Motor neuron (in vitro differentiated cells): ENCODE measurements around the gene EPHA8. TPM values are rescaled to one million over a fixed set of nuclear protein-coding genes. Genes with fewer than 3 reads are reported as not detected.

Source experiments
- ATAC-seq, 8 experiments: fragments of 200-7000 bp; cut with Tn5 transposase; replicated peaks in 6 of 8; 2 replicates each; pipeline ENCODE4 v1.8.0; 2021; ENCODE audit warnings: mild to moderate bottlenecking in 8 of 8, moderate library complexity in 8 of 8
- H3K27ac ChIP-seq, 2 donors: fragments of 250-450 bp; sonication (Bioruptor Pico); 2 replicates each; pipeline ENCODE4 v1.9.0; 2021; ENCODE audit warnings: antibody characterized with exemption in 2 of 2, mild to moderate bottlenecking in 2 of 2, moderate library complexity in 1 of 2
- H3K4me1 ChIP-seq, 2 donors: fragments of 250-450 bp; sonication (Bioruptor Pico); replicated peaks in 1 of 2; 2 replicates each; pipeline ENCODE4 v1.6.1; 2021; ENCODE audit warnings: antibody characterized with exemption in 2 of 2, mild to moderate bottlenecking in 2 of 2, moderate library complexity in 1 of 2
- H3K4me3 ChIP-seq, 5 donors: fragments of 250-450 bp; sonication (Bioruptor Pico); 2 replicates each; pipeline ENCODE4 v1.9.0; 2021; ENCODE audit warnings: antibody characterized with exemption in 5 of 5, mild to moderate bottlenecking in 5 of 5, moderate library complexity in 4 of 5
- WGBS, 10 experiments: fragments of 450-650 bp; shearing (Covaris generic); methylation state at CpG; one replicate each; pipeline ENCODE4 v1.0.0; 2022; 5-methylcytosine and 5-hydroxymethylcytosine counted together
- in situ Hi-C, 9 experiments: fragments of 400-800 bp; cut with MboI; loops; one replicate each; pipeline ENCODE4 v1.15.0; 2021; ENCODE audit warnings: low sequenced_read_pairs in 9 of 9, low pct_unique_long_range_greater_than_20kb in 2 of 9; ENCODE audit not compliant: unreplicated experiment in 9 of 9
- total RNA-seq, 8 experiments: library from RNA; unstranded; fragments of 300-600 nt; gene quantifications; 2 replicates each; pipeline versions ENCODE4 v1.2.3 to v1.2.4, GENCODE V29; 2022

The EPHA8 gene
- total RNA-seq, 8 experiments from 2014 or later: 0.28 to 15.0 (median 1.6) TPM; not detected in 1

DNA sequence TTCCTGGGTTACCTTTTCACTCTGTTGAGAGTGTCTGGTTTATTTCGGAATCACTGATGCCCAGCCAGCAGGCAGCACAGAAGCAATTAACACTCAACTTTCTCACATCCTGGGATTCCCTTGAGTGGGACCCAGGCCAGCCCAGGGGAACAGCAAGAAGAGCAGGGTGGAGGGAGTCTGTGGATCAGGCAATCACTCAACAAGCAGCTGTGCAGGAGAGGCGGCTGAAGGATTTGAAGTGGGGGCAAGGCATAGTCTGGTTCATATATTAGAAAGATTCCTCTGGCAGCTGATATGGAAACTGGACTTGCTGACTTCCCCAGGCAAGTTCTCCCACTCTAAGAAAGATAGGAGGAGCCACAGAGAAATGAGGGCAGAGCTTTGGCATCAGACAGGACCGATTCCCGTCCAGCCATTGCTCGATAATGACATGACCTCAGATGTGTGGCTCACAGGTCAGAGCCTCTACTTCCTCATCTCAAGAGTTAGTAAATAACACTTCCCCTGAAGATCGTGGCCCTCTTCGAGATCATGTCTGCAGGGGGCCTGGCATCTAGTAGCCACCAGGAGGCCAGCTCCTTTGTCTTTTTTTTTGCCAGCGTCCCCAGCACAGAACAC lies 12.4 kb downstream of the EPHA8 start:
- no peak for ATAC-seq
- in situ Hi-C loops: no loop called here
- WGBS, 10 experiments: 15 to 78% (median 54%) methylated on average over 1 to 8 of the region's 8 CpGs; no CpG with 5 or more reads in 4 of the 10 experiments
- no peak overlapping the region for H3K27ac ChIP-seq
- peaks cover 0 to 7% of the 10 kb centered on the region in 2 donors for H3K4me1 ChIP-seq
- no peak overlapping the region for H3K4me3 ChIP-seq

DNA sequence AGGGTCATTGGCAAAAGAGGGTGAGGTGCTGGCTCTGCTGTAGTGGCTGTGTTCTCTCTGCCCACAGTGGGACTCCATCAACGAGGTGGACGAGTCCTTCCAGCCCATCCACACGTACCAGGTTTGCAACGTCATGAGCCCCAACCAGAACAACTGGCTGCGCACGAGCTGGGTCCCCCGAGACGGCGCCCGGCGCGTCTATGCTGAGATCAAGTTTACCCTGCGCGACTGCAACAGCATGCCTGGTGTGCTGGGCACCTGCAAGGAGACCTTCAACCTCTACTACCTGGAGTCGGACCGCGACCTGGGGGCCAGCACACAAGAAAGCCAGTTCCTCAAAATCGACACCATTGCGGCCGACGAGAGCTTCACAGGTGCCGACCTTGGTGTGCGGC lies 12.9 kb downstream of the EPHA8 start:
- Histone ChIP-seq H3K4me3 (no peak overlapping the region), H3K27ac (no peak overlapping the region), H3K4me1 (peaks cover 0 to 7% of the 10 kb centered on the region in 2 donors)
- in situ Hi-C loops: no loop called here
- ATAC-seq: no peak
- WGBS, 10 experiments: 67 to 85% (median 77%) methylated on average over 5 to 21 of the region's 23 CpGs; no CpG with 5 or more reads in 6 of the 10 experiments

DNA sequence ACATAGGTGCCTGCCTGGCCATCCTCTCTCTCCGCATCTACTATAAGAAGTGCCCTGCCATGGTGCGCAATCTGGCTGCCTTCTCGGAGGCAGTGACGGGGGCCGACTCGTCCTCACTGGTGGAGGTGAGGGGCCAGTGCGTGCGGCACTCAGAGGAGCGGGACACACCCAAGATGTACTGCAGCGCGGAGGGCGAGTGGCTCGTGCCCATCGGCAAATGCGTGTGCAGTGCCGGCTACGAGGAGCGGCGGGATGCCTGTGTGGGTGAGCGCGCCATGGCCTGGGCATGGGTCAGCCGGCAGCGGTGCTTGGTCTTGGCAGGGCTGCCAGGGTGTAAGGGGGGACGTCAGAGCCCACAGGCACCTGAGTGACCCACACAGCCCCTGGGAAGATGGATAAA lies 13.3 kb downstream of the EPHA8 start:
- H3K4me1 ChIP-seq: peaks cover 0 to 7% of the 10 kb centered on the region in 2 donors
- H3K27ac ChIP-seq: no peak overlapping the region
- no peak for ATAC-seq
- H3K4me3 ChIP-seq: no peak overlapping the region
- in situ Hi-C loops: no loop called here
- 76 to 100% (median 89%) methylated on average over 1 to 21 of the region's 24 CpGs; no CpG with 5 or more reads in 3 of the 10 experiments for WGBS, 10 experiments

DNA sequence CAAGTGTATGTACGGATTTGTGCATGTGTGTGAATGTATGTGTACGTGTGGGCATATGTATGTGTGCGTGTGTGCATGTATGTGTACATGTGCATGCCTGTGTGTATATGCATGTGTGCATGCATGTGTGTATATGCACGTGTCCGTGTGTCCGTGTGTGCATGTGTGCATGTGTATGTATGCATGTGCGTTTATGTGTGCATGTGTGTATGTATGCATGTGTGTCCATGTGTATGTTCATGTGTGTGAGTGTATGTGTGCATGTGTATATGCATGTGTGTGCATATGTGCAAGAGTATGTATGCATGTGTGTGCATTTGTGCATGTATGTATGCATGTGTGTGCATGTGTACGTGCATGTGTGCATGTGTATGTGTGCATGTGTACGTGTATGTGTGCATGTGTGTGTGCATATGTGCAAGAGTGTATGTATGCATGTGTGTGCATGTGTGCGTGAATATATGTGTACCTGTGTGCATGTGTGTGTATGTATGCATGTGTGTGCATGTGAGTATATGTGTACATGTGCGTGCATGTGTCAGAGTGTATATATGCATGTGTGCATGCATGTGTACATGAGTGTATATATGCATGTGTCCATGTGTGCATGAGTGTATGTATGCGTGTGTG lies 15.6 kb downstream of the EPHA8 start:
- H3K4me1 ChIP-seq: peaks cover 13 to 15% of the 10 kb centered on the region in 2 donors
- 59 to 100% (median 82%) methylated on average over 2 to 11 of the region's 12 CpGs for WGBS, 10 experiments
- ATAC-seq: no peak

DNA sequence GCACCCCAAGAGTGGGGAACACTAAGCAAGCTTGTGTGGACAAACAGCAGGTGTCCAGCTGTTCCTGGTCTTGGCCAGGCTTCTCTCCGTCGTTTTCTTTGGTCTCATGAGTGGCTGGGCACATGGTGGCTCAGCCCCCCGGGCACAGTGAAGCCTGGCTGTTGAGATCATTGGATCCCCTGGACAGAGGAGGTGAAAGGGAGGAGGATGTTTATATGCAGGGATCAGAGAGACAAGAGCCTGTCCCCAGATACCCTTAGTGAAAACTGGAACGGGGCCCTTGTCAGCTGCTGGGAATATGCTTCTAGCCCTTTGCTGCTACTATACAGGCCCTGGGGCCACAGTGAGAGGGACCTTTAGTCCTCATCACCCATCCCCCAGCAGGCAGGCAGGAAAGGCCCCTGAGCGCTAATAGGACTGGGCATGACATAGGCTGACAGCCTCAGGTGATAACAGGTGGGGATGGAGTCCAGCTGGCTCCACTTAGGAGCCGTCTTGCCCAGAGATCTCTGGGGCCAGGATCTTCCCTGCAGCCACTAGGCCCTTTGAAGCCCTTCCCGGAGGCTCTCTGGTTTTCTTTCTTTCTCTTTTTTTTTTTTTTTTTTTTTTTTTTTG lies 16.4 kb downstream of the EPHA8 start:
- in situ Hi-C loops: no loop called here
- ATAC-seq: no peak
- no peak overlapping the region for H3K27ac ChIP-seq

More for the DNA sequence above, 15.6 kb downstream of the EPHA8 start:
- no peak overlapping the region for H3K27ac ChIP-seq
- in situ Hi-C loops: no loop called here
- no peak overlapping the region for H3K4me3 ChIP-seq

DNA sequence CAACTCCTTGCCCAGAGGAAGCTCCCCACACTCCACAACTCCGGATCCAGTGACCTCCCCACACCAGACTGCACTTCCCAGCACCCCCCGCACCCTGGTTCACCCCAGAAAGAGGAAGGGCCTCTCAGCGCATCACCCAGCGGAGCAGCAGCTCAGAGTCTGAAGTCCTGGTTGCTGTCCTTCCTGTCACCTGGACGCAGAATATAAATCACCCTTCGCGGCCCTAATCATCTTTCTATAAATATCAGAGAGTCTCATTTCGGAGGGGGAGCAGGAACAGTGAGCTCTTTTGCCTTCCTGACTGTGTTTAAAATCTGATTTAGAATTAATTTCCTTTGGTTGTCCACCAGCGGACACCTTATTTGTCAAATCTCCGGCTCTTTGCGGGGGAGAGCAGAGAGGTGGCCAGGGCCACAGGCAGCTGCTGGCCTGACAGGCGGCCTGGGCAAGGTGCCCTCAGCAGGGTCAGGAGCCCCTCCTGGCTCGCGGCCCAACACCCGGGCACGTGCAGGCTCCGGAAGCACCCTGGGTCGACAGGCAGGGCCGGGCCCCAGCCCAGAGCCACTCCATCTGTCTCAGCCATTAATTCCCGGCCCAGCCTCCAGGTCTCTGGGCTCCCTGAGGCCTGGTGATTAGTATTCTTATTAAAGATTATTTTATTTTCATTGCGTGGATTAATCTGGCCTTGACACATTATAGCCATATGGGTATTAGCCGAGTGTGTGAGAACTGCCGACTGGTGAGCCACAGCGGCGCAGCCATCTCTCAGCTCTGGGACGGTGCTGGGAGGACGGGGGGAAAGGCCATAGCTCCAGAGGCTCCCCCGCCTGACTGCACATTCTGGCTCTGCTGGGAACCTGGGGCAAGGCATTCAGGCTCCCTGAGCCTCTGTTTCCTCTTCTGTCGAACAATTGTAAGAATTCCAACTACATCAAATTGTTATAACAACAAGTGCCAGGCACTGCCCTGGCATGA lies 19.7 kb downstream of the EPHA8 start:
- Histone ChIP-seq H3K27ac (peak overlapping the region; percentile 19 to 66), H3K4me1 (peaks cover 13 to 15% of the 10 kb centered on the region in 2 donors), H3K4me3 (no peak overlapping the region)
- ATAC-seq: peak in 5 of 8 experiments; percentile 71 to 82 (median 81)
- in situ Hi-C loops: no loop called here
- WGBS, 10 experiments: 60 to 100% (median 76%) methylated on average over 1 to 26 of the region's 29 CpGs; no CpG with 5 or more reads in 2 of the 10 experiments

More for the DNA sequence above, 16.4 kb downstream of the EPHA8 start:
- 10 to 83% (median 68%) methylated on average over 1 to 7 of the region's 7 CpGs; no CpG with 5 or more reads in 2 of the 10 experiments for WGBS, 10 experiments
- Histone ChIP-seq H3K4me3 (no peak overlapping the region), H3K4me1 (peaks cover 13 to 15% of the 10 kb centered on the region in 2 donors)

DNA sequence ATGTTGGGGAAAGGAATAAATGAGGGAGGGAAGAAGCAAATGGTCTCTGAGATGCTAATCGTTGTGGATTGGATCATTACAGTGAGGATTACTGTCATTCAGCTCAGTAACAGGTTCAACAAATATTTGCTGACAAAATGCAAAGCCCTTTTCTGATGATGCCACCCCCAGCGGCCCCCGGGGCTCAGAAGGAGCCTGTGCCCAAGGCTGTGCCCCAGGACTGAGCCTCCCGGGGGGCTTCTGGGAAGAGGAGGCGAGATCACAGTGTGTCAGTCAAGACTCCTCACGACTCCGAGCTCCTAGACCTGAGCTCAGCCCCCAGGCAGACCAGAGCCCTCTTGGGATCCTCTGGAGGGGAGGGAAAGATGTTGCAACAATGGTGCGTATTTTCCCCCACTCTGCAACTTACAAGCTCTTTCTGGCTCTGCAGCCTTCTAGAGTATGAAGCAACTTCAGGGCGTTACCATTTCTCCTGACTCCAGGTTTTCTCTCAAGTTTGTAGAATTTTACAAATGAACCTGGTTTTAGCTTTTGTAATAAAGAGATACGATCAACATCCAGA lies 20.8 kb downstream of the EPHA8 start:
- in situ Hi-C loops: no loop called here
- peaks cover 13 to 15% of the 10 kb centered on the region in 2 donors for H3K4me1 ChIP-seq
- no peak overlapping the region for H3K4me3 ChIP-seq
- peak in 3 of 8 experiments; percentile 50 to 71 (median 50) for ATAC-seq
- WGBS, 10 experiments: 6 to 76% (median 58%) methylated on average over 2 to 10 of the region's 10 CpGs; no CpG with 5 or more reads in 2 of the 10 experiments
- H3K27ac ChIP-seq: no peak overlapping the region

DNA sequence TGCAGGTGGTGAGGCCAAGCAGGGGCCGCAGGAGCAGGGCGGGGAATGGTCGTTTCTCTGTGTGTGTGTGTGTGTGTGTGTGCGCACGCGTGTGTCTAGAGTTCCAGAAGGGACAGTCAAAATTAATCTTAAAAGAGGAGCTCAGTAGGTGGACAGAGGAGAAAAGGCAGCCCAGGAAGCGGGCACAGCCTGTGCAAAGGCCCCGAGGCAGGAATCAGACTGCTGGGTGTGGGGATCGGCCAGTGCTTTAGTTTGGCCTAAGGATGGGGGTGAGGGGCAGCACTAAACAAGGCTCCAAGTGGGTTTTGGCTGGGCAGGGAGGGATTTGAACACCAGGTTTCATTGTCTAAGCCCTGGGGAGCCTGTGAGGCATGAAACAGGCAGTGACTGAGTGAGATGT lies 21.7 kb downstream of the EPHA8 start:
- in situ Hi-C loops: no loop called here
- peaks cover 13 to 15% of the 10 kb centered on the region in 2 donors for H3K4me1 ChIP-seq
- H3K4me3 ChIP-seq: no peak overlapping the region
- no peak overlapping the region for H3K27ac ChIP-seq
- 71 to 89% (median 75%) methylated on average over 2 to 6 of the region's 9 CpGs; no CpG with 5 or more reads in 5 of the 10 experiments for WGBS, 10 experiments
- ATAC-seq: no peak

DNA sequence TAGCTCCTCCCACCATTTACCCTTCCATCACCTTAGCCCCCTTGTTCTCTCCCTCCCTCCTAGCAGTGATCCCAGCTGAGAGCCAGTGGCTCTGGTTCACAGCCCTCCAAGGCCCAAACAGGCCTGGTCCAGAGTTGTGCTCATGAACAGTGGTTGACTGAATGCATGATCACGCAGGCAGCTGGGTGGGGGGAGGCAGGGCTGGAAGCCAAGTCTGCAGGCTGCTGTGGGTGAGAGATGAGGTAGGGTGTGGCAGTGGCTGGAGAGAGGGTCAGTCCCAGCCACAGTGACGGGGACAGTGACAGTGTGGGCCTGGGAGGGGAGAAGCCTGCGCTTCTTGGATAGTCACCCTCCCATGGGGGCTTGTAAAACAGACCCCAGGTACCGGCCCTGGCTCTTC lies 22.2 kb downstream of the EPHA8 start:
- 81 to 100% (median 90%) methylated on average over 1 to 3 of the region's 4 CpGs; no CpG with 5 or more reads in 6 of the 10 experiments for WGBS, 10 experiments

DNA sequence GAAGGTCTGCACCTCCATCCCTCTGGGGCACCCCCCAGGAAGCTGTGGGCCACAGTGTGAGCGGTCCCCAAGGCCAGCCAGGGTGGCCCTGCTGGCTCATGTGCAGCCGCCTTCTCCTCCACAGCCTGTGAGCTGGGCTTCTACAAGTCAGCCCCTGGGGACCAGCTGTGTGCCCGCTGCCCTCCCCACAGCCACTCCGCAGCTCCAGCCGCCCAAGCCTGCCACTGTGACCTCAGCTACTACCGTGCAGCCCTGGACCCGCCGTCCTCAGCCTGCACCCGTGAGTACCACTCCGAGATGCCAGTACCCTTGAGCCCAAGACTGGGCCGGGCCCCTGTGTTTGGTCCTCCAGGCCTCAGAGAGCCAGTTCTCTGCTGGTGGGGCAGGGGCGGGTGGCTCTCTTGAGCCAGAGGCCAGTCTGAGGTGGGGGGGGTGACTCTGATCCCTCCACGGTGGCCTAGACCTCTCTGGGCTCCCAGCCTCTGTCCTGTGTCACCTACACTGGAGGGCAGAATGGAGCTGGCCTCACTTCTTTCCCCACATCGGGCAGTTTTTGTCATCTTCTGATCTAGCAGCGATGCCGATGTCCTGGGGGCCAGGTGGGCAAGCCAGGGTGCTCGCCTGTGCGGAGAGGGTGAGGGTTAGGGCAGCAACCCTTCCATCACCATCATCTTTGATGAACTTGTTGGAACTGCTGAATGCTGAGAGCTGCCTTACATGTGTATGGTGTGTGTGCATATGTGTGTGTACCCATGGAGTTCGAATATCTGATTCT lies 23.3 kb downstream of the EPHA8 start:
- no peak overlapping the region for H3K4me3 ChIP-seq
- no peak for ATAC-seq
- WGBS, 10 experiments: 76 to 93% (median 82%) methylated on average over 3 to 5 of the region's 19 CpGs; no CpG with 5 or more reads in 7 of the 10 experiments
- H3K27ac ChIP-seq: no peak overlapping the region
- peaks cover 13 to 15% of the 10 kb centered on the region in 2 donors for H3K4me1 ChIP-seq
- in situ Hi-C loops: no loop called here

More for the DNA sequence above, 22.2 kb downstream of the EPHA8 start:
- in situ Hi-C loops: no loop called here
- ATAC-seq: no peak
- peaks cover 13 to 15% of the 10 kb centered on the region in 2 donors for H3K4me1 ChIP-seq
- no peak overlapping the region for H3K4me3 ChIP-seq
- H3K27ac ChIP-seq: no peak overlapping the region

DNA sequence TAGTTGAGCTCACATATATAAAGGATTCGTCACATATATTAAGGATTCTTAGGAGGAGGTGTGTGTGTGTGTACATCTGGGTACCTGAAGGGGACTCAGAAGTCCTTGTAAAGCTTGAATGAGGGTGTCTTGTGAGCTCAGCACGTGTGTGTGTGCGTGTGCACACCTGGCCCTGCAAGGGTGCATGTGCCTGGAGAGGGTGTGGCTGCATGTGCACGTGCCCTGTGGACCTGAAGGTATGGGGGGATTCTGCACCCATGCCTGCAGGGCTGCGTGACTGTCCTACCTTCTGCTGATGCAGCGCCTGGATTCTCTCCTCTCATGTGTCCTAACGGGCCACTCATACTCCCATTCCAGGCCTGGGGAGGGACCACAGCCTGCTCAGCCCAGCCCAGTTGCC lies 24.0 kb downstream of the EPHA8 start:
- 36 to 71% (median 61%) methylated on average over 1 to 6 of the region's 7 CpGs; no CpG with 5 or more reads in 4 of the 10 experiments for WGBS, 10 experiments
- ATAC-seq: no peak

More for the DNA sequence above, 24.0 kb downstream of the EPHA8 start:
- no peak overlapping the region for H3K4me3 ChIP-seq
- in situ Hi-C loops: no loop called here
- H3K4me1 ChIP-seq: peaks cover 13 to 14% of the 10 kb centered on the region in 2 donors
- no peak overlapping the region for H3K27ac ChIP-seq
